Activated T-helper 17 cell treated with anti-CD3 and anti-CD28 coated beads, Interleukin-2, amount 50 U/mL, for 72 hours (primary cell): ENCODE measurements around the gene CLUH. TPM values are rescaled to one million over a fixed set of nuclear protein-coding genes. Genes with fewer than 3 reads are reported as not detected.

Source experiments
- ATAC-seq: fragments of 150-1000 bp; cut with Tn5 transposase; replicated peaks from 2 replicates; pipeline ENCODE4 v1.10.0; 2021; ENCODE audit warnings: mild to moderate bottlenecking, moderate library complexity
- H3K27ac Mint-ChIP-seq: one replicate; pipeline ENCODE4 v1.8.0; 2022; ENCODE audit warnings: mixed read lengths
- H3K27me3 Mint-ChIP-seq: one replicate; pipeline ENCODE4 v1.8.0; 2022; ENCODE audit warnings: mixed read lengths
- H3K36me3 Mint-ChIP-seq: one replicate; pipeline ENCODE4 v1.8.0; 2022; ENCODE audit warnings: low read depth, mild to moderate bottlenecking, mixed read lengths
- H3K4me1 Mint-ChIP-seq: one replicate; pipeline ENCODE4 v1.8.0; 2022; ENCODE audit warnings: mixed read lengths
- H3K4me3 Mint-ChIP-seq: one replicate; pipeline ENCODE4 v1.8.0; 2022; ENCODE audit warnings: mild to moderate bottlenecking, mixed read lengths
- H3K9me3 Mint-ChIP-seq: one replicate; pipeline ENCODE4 v1.8.0; 2022; ENCODE audit warnings: mixed read lengths
- total RNA-seq, 2 donors: library from RNA; stranded (reverse); gene quantifications; one replicate each; pipeline ENCODE4 v1.2.3, GENCODE V29; 2022

Gene CLUH
- total RNA-seq, 2 donors from 2014 or later: 49.5 to 122 TPM

DNA sequence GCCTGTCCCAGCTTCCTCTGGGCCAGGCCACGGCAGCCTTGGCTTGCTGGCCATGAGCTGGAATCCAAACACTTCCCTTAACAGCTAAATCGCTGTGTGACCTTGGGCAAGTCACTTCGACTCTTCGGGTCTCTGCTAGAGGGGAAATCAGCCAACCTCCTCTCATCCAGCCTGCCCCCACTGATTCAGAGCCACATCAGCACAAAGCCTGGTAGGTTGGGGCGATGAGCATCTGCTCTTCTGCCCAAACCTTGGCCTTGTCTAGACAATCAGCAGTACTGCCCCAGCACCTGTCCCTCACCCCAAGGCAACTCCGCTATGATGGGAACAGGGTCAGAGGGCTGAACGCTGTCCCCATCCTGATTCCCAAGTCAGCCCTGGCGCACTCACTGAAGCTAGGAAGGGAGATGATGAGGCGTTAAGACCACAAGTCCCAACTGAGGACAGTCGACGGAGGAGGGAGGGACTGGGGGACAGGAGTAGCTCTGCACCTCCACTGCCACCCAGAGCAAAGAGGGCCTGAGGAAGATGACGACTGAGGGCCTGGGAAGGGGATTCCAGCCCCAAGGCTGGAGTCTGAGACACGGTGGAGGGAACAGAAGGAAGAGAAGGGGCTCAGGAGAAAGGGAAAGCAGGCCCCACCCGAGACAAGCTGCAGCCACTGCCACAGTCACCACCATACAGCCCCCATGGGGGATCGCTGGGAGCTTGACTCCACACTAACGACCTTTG, 1.3 kb downstream of the CLUH start:
- ATAC-seq: no peak
- Mint-ChIP-seq H3K27me3 (no peaks in the 10 kb centered on the region), H3K4me1 (peaks cover 23% of the 10 kb centered on the region), H3K27ac (peak overlapping the region; percentile 91), H3K9me3 (no peaks in the 10 kb centered on the region), H3K4me3 (peak overlapping the region; percentile 87), H3K36me3 (peaks cover 15% of the 10 kb centered on the region)

DNA sequence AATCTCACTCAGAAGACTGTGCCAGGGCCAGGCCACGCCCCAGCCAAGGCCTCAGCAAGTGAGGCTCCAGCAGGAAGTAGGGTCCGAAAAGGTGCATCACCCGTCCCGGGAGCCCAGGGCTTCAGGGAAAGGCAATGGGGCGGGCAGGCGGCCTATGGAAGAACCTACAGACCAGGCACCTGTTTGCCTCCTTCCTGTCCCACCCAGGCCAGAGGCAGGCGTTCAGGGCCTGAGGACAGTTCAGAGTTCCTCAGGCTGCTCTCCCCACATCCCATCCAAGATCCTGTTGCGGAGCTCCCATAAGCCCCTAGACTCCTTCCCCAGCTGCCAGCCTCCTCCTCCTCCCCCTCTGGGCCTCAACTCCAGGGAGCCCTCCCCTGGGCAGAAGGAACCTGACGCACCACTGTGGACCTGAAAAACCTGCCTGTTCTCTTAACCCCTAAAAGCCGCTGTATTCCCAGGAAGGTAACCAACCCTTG, 2.3 kb downstream of the CLUH start:
- Mint-ChIP-seq H3K4me1 (peaks cover 23% of the 10 kb centered on the region), H3K27ac (peak overlapping the region; percentile 91), H3K9me3 (no peaks in the 10 kb centered on the region), H3K36me3 (peaks cover 25% of the 10 kb centered on the region), H3K4me3 (peak overlapping the region; percentile 87), H3K27me3 (no peaks in the 10 kb centered on the region)
- ATAC-seq: no peak

DNA sequence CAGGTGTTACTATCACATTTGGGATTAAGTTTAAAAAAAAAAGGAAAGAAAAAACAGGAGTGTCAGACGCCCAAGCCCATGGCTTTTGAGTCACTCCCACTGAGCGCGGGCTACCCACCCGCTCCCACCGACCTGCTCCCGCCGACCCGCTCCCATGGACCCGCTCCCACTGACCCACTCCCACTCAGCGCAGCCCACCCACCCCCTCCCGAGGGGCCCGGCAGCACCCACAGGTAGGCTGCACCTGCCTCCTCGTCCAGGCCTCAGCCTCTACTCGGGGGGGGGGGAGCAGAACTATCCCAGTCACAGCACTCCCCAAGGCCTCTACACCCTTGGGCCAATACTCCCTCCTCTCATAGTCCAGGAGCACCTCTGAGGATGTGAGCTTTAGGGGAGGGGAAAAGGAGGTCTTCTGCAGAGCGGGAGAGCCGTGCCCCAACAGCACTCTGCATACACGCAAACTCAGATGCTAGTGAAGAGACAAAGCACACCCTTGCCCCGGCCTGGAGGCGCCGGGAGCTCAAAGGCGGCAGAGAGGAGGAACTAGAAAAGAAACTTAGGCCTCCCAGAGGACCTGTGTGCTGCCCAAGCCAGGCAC, 2.9 kb downstream of the CLUH start:
- Mint-ChIP-seq H3K36me3 (peaks cover 28% of the 10 kb centered on the region), H3K4me3 (peak overlapping the region; percentile 87), H3K27ac (peak overlapping the region; percentile 91)

DNA sequence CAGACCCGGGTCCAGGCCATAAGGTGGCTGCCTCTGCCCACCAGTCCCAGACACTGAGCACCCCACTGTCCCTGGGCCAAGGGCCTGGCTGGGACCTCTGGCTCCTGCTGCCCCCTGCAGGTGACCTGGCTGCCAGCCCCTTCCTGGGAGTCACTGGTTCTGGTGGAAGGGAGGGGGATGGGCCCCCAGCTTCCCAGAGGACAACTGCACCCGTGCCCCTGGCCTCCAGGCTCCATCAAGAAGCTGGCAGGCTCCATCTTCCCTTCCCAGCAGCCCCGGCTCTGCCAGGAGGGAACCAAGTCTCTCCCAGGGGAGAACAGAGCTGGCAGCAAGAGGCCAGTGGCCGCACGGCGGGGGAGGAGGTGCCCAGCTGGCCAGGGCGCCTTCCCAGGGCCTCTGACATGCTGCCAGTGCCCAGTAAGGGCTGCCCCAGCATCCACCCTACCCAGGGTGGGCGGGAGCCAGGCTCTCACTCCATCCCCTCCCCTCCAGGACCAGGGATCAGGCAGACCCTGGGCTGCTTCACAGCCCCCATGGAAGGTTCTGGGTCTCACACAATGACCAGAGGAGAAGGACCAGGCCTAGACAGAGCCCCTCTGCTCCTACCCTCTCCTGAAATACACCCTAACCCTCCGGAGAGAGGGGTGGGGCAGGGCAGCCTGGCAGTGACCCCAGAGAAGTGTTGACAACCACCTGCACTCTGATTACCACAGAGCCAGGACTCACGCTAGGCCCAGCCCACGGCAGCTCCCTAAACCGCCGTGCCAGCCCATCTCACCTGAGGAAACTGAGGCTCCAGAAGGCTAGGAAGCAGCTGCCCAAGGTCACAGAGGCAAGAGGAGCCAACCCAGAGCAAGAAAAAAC, 3.6 kb downstream of the CLUH start:
- Mint-ChIP-seq H3K36me3 (peaks cover 34% of the 10 kb centered on the region), H3K27ac (peak overlapping the region; percentile 91), H3K27me3 (no peaks in the 10 kb centered on the region), H3K4me1 (peaks cover 23% of the 10 kb centered on the region), H3K4me3 (peak overlapping the region; percentile 87), H3K9me3 (no peaks in the 10 kb centered on the region)
- no peak for ATAC-seq

More for the DNA sequence above, 2.9 kb downstream of the CLUH start:
- ATAC-seq: no peak
- peaks cover 23% of the 10 kb centered on the region for H3K4me1 Mint-ChIP-seq
- no peaks in the 10 kb centered on the region for H3K27me3 Mint-ChIP-seq
- H3K9me3 Mint-ChIP-seq: no peaks in the 10 kb centered on the region

DNA sequence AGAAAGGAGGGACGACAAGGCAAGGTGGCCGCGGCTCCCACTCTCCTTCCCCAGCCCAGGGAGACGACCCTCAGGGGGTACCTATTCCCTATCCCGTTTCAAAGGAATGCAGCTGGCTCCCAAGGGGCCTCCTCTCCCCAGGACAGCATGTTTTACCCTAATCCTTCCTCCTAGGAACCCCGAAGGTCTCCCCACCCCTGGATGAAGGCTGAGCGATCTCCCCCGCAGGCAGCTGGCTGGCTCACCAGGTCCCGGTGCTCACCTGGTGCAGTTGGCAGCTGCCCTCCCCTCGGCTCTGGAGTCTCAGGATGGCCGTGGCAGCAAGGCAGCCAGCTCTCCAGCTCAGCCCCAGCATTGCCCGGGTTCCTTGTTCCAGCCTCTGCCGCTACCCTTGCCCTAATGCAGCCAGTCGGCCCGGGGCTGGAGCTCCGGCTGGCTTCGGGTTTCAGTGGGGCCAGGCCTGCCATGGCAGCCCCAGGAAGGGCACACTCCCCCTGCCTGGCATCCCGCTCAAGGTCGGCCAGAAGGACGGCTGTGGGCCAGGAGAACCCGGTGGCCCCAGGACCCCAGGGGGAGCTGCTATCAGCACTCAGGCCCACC, 4.6 kb downstream of the CLUH start:
- ATAC-seq: no peak
- Mint-ChIP-seq H3K36me3 (peaks cover 43% of the 10 kb centered on the region), H3K27me3 (no peaks in the 10 kb centered on the region)

DNA sequence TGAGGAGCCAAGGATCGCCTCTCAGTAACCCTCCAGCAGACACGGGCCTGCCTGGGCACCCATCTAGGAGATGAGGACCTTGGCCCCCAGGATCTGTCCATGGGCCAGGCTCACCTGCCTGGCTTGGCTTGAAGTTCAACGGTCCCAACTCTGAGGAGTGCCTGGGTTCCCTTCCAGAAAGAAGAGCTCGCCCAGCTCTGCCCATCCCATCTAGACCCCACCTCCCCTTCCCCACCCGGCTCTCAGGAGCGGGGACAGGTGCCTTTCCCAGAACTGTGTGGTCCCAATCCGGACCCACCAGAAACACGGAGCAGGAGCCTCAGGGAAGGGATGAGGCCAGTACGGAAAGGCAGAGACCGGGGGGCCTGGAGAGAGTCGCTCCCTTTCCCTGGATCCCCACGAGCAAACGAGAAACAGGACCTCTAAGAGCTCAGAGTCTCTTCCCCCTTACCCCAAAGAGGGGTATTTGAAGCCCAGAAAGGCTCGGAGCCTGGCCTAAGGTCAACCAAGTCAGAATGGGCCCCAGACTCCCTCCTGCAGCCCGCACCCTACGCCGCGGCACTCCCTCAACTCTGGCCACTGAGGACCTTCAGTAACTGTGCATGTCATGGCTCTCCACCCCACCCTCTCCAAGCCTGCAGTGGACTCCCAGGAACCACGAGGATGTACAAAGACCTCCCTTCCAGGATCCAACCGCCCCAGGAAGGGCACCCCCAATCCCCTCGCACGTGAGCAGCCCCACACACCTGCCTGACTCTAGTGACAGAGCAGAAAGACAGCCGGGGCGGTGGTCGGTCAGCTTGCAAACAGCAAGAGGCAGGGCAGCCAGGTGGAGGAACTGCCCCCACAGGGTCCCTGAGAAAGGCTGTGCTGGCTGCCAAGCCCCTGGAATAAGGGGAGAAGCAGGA, 5.4 kb downstream of the CLUH start:
- H3K27me3 Mint-ChIP-seq: no peaks in the 10 kb centered on the region
- H3K4me3 Mint-ChIP-seq: no peak overlapping the region
- peaks cover 50% of the 10 kb centered on the region for H3K36me3 Mint-ChIP-seq
- no peaks in the 10 kb centered on the region for H3K9me3 Mint-ChIP-seq
- no peak for ATAC-seq
- H3K4me1 Mint-ChIP-seq: peaks cover 15% of the 10 kb centered on the region
- peak overlapping the region; percentile 48 for H3K27ac Mint-ChIP-seq

More for the DNA sequence above, 4.6 kb downstream of the CLUH start:
- H3K9me3 Mint-ChIP-seq: no peaks in the 10 kb centered on the region
- no peak overlapping the region for H3K27ac Mint-ChIP-seq
- H3K4me3 Mint-ChIP-seq: no peak overlapping the region
- peaks cover 16% of the 10 kb centered on the region for H3K4me1 Mint-ChIP-seq

DNA sequence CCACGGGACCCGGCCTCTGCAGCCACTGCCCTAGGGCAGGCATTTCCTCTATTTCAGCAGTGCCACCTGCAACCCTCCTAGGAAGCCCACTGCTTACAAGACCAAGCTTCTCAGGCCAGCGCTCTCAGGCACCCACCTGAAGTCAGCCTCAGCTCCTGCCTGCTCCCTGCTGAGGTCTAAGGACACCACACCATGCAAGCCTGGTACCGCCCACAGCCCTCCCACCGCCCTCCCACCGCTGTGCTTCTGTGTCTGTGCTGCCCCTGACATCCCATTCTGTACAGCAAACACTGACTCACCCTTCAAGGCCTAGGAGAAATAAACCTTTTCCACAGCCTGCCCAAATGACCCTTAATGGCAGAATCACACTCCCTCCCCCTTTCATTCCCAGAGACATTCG, 6.3 kb downstream of the CLUH start:
- no peaks in the 10 kb centered on the region for H3K9me3 Mint-ChIP-seq
- peaks cover 12% of the 10 kb centered on the region for H3K4me1 Mint-ChIP-seq
- peaks cover 54% of the 10 kb centered on the region for H3K36me3 Mint-ChIP-seq
- no peak for ATAC-seq
- H3K4me3 Mint-ChIP-seq: no peak overlapping the region
- peak overlapping the region; percentile 49 for H3K27ac Mint-ChIP-seq
- H3K27me3 Mint-ChIP-seq: no peaks in the 10 kb centered on the region

DNA sequence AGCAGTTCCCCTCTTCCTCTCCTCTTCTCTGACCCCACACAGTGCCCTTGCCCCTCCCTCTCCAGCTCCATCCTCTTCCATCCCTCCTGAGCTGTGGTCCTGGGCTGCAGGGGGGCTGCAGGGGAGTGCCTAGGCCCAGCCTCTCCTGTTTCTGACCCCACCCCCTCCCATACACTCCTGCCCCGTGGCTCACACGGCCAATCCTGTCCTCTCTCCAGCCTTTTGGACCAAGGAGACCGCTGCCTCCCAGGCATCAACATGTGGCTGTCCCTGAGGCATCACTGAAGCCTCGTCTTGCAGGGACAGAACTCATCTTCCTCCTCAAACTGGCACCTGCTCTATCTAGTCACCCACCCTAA, 6.7 kb downstream of the CLUH start:
- Mint-ChIP-seq H3K27ac (peak overlapping the region; percentile 49), H3K4me1 (peaks cover 8% of the 10 kb centered on the region), H3K9me3 (no peaks in the 10 kb centered on the region), H3K4me3 (no peak overlapping the region), H3K27me3 (no peaks in the 10 kb centered on the region), H3K36me3 (peaks cover 54% of the 10 kb centered on the region)
- no peak for ATAC-seq

DNA sequence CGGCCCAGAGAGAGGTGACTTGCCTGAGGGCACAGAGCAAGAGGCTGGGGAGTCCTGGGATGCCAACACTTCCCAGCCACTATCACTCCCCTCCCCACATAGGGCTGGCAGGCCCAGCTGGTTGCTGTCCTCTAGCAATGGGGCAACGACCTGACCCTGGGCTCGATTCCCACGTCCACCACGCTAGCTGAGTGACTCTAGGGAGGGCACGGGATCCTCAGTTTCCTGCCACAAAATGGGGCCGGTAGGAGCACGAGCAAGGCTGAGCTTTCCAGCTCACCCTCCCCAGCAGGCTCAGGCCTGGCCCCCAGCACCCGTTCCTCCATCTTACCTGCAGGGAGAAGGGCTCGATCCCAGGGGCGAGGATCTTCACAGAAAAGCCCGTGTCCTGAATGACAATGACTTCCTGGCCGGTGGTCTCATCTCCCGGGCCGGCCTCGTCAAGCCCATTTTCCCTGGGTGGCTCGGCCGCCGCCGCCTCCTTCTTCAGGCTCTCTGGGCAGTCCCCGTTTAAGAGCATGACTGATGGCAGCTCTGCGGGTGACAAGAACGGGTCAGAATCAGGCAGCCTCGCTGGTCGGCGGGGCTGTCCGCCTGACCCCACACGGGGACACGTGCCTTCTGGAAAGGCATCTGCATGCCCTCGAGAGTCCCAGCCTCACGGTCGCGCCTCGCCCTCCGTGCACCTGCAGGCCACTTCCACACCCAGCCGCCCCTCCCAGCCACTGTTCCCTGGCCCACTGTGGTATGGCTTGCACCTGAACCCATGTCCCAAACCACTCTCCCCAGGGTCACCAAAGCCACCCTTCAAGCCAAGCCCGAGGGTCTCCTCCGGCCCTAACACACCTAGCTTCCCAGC, 7.3 kb downstream of the CLUH start:
- no peaks in the 10 kb centered on the region for H3K27me3 Mint-ChIP-seq
- H3K9me3 Mint-ChIP-seq: no peaks in the 10 kb centered on the region
- H3K36me3 Mint-ChIP-seq: peaks cover 60% of the 10 kb centered on the region
- ATAC-seq: no peak
- peak overlapping the region; percentile 49 for H3K27ac Mint-ChIP-seq
- peaks cover 3% of the 10 kb centered on the region for H3K4me1 Mint-ChIP-seq
- no peak overlapping the region for H3K4me3 Mint-ChIP-seq

DNA sequence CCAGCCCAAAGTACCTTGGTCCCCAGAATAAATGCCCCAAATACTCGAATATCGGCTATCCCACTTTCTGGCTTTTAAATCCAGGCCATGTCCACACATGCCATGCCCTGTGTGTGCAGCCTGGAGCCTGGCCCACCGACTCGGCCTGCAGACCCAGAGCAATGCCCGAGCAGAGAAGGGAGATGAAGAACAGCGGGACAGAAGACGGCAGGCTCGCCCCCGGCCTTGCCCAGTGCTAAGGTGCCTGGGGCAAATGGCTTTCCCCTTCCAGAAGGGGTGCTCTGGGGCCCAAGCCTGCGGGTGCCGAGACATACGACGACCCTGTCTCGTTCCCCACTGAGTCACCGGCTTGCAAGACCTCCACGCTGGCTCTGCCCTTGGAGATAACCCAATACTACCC, 8.0 kb downstream of the CLUH start:
- Mint-ChIP-seq H3K27me3 (no peaks in the 10 kb centered on the region), H3K27ac (no peak overlapping the region), H3K9me3 (no peaks in the 10 kb centered on the region)

DNA sequence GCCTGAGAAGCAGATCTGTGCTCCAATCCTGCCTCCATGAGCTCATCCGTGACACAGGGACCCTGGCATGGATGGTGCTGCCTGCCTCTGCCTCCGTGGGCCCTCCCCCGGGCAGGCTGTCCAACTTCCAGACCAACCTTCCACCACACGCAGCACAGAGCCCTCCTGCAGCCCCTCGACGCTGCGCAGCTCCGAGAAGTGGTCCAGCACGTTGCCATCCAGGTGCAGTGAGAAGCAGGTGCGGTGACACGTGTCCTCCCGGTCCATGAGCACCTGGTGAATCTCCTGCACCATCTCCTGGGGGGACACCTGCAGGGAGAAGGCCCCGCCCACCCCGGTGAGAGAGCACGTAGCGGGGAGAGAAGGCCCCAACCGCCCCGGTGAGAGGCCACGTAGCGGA, 8.4 kb downstream of the CLUH start:
- Mint-ChIP-seq H3K9me3 (no peaks in the 10 kb centered on the region), H3K4me3 (no peak overlapping the region), H3K27ac (no peak overlapping the region), H3K4me1 (peaks cover under 1% of the 10 kb centered on the region), H3K27me3 (no peaks in the 10 kb centered on the region), H3K36me3 (peaks cover 64% of the 10 kb centered on the region)
- no peak for ATAC-seq

More for the DNA sequence above, 8.0 kb downstream of the CLUH start:
- ATAC-seq: no peak
- peaks cover 3% of the 10 kb centered on the region for H3K4me1 Mint-ChIP-seq
- H3K4me3 Mint-ChIP-seq: no peak overlapping the region
- peaks cover 64% of the 10 kb centered on the region for H3K36me3 Mint-ChIP-seq

DNA sequence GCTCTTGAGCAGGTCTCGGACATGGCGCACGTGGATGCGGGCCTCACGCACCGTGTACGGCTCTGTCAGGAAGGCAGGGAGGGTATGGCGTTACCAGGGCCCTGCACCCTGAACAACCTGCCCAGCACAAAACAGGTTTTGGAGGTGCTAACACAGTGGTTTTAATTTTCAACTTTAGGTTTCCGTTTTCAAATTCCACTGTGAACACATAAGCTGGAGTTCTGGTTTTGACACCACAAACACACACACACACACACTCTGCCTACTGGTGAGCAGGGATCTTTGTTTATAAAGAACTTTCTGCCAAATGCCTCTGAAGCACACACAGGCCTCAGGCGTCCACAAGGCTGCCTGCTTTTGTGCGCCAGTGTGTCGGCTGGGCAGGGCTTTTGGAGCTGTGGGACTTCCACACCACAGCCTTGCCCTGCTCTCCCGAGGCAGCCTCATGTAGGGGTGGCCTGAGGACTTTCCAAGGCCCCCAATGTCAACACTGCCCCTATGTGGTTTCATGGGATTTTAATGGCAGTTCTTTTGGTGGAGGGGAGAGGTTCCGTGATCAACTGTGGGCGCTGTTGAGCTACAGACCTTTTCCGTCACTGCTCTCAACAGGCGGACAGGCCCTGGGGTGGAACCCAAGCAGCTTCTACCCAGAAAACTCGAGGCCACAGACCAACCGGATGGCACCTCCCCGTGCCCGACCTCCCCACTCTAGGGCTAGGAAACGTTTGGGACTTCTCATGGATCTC, 9.4 kb downstream of the CLUH start:
- Mint-ChIP-seq H3K36me3 (peaks cover 69% of the 10 kb centered on the region), H3K4me1 (no peaks in the 10 kb centered on the region), H3K27ac (no peak overlapping the region), H3K4me3 (no peak overlapping the region), H3K9me3 (no peaks in the 10 kb centered on the region), H3K27me3 (no peaks in the 10 kb centered on the region)
- ATAC-seq: no peak
